Sigmoid colon (tissue), 4 donors: ENCODE results near the gene ERMARD.

Source experiments
- CTCF ChIP-seq, 4 experiments: fragments of 450-650 bp in 3 of 4; fragments of 200-600 bp in 1 of 4; IDR thresholded peaks; one replicate each; pipeline ENCODE4 v1.5.1; 2016 to 2019; ENCODE audit warnings: antibody characterized with exemption in 4 of 4, mild to moderate bottlenecking in 3 of 4, moderate library complexity in 2 of 4
- EP300 ChIP-seq, 4 donors: sonication (generic); formaldehyde crosslinking; IDR thresholded peaks; one replicate each; pipeline ENCODE4 v1.6.1; 2017; ENCODE audit warnings: antibody characterized with exemption in 4 of 4
- POLR2A ChIP-seq, 2 donors: fragments of 450-650 bp; IDR thresholded peaks; one replicate each; pipeline ENCODE4 v1.6.1; 2016; ENCODE audit warnings: antibody characterized with exemption in 2 of 2, mild to moderate bottlenecking in 2 of 2, moderate library complexity in 2 of 2

DNA sequence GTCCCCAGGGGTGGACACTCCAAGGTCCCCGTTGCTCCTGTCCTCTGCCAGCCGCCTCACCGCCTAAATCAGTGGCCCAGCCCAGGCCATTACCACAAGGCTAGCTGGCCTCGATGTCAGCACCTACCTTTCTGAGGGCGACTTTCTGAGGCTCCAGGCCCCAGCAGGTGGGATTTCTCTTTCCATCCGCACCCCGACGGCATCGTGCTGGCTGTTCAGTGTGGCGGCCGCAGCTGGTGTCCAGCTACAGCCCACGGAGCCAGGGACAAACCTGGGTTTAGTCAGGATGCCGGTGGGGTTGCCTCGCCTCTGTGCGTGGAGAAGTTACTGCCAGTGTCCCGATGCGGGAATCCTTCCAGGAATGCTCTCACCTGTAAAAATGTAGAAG, 60.8 kb downstream of the ERMARD start:
- TF ChIP-seq POLR2A (IDR thresholded peaks at IDR 0.05) (no peak), CTCF (IDR thresholded peaks at IDR 0.05) (no peak), EP300 (IDR thresholded peaks at IDR 0.05) (no peak)
